GM12878 (cell line): Measurements from ENCODE around the gene DIS3L2.

ENCODE experiments used
- EGR1 ChIP-seq, 2 experiments: IDR thresholded peaks; 1 replicate in 1 of 2; 2 replicates in 1 of 2; pipeline ENCODE4 v1.6.1; 2011 to 2012; ENCODE audit warnings: low read depth in 2 of 2, low read length in 2 of 2, borderline replicate concordance in 1 of 2, mild to moderate bottlenecking in 1 of 2, moderate library complexity in 1 of 2
- FOS ChIP-seq: IDR thresholded peaks from 3 replicates; pipeline ENCODE4 v1.6.1; 2011; ENCODE audit warnings: borderline replicate concordance; ENCODE audit not compliant: insufficient read length; ENCODE audit errors: extremely low read depth
- KDM1A ChIP-seq: fragments of 200-600 bp; sonication (generic); IDR thresholded peaks from 2 replicates; pipeline ENCODE4 v1.6.1; 2016; ENCODE audit warnings: borderline replicate concordance
- POLR2AphosphoS5 ChIP-seq: IDR thresholded peaks from 2 replicates; pipeline ENCODE4 v1.6.1; 2011; ENCODE audit warnings: mild to moderate bottlenecking, low read length, inconsistent platforms
- RAD21 ChIP-seq: IDR thresholded peaks from 2 replicates; pipeline ENCODE4 v1.6.1; 2011; ENCODE audit warnings: mild to moderate bottlenecking, low read depth, low read length, moderate library complexity; ENCODE audit not compliant: insufficient read depth
- RAD51 ChIP-seq: fragments of 450-650 bp; IDR thresholded peaks from 2 replicates; pipeline ENCODE4 v1.6.1; 2016; ENCODE audit warnings: moderate library complexity, mild to moderate bottlenecking, inconsistent platforms
- SIN3A ChIP-seq: IDR thresholded peaks from 2 replicates; pipeline ENCODE4 v1.6.1; 2012; ENCODE audit warnings: low read depth, low read length, improper control_type of control experiment
- SMAD5 ChIP-seq: IDR thresholded peaks from 2 replicates; pipeline ENCODE4 v1.6.1; 2016; ENCODE audit warnings: antibody characterized with exemption, low read depth
- STAT3 ChIP-seq: IDR thresholded peaks from 2 replicates; pipeline ENCODE4 v1.6.1; 2011; ENCODE audit warnings: low read depth, low read length, improper control_type of control experiment
- YY1 ChIP-seq: IDR thresholded peaks from 2 replicates; pipeline ENCODE4 v1.6.1; 2011; ENCODE audit warnings: low read depth, mild to moderate bottlenecking, low read length
- TF ChIP-seq, protein P1 (sequence below), 3 experiments: IDR thresholded peaks in 2 of 3; conservative IDR thresholded peaks in 1 of 3; 2 replicates each; pipeline ENCODE4 v1.5.1; 2011; ENCODE audit warnings: low read depth in 3 of 3, low read length in 3 of 3, mild to moderate bottlenecking in 3 of 3, control low read depth in 2 of 3, moderate library complexity in 2 of 3, inconsistent platforms in 1 of 3, mixed read lengths in 1 of 3; ENCODE audit not compliant: control insufficient read depth in 2 of 3, insufficient read depth in 1 of 3; ENCODE audit errors: extremely low read depth in 1 of 3
- TF ChIP-seq, protein P2 (sequence below): IDR thresholded peaks from 2 replicates; pipeline ENCODE4 v1.6.1; 2012; ENCODE audit warnings: low read depth, low read length, improper control_type of control experiment
- TF ChIP-seq, protein P3 (sequence below): fragments of 450-650 bp; IDR thresholded peaks from 2 replicates; pipeline ENCODE4 v1.6.1; 2017; ENCODE audit warnings: mild to moderate bottlenecking, moderate library complexity
- TF ChIP-seq, protein P4 (sequence below): fragments of 450-650 bp; IDR thresholded peaks from 2 replicates; pipeline ENCODE4 v1.6.1; 2017; ENCODE audit warnings: mild to moderate bottlenecking, low read depth, inconsistent platforms; ENCODE audit not compliant: poor library complexity, severe bottlenecking

DNA sequence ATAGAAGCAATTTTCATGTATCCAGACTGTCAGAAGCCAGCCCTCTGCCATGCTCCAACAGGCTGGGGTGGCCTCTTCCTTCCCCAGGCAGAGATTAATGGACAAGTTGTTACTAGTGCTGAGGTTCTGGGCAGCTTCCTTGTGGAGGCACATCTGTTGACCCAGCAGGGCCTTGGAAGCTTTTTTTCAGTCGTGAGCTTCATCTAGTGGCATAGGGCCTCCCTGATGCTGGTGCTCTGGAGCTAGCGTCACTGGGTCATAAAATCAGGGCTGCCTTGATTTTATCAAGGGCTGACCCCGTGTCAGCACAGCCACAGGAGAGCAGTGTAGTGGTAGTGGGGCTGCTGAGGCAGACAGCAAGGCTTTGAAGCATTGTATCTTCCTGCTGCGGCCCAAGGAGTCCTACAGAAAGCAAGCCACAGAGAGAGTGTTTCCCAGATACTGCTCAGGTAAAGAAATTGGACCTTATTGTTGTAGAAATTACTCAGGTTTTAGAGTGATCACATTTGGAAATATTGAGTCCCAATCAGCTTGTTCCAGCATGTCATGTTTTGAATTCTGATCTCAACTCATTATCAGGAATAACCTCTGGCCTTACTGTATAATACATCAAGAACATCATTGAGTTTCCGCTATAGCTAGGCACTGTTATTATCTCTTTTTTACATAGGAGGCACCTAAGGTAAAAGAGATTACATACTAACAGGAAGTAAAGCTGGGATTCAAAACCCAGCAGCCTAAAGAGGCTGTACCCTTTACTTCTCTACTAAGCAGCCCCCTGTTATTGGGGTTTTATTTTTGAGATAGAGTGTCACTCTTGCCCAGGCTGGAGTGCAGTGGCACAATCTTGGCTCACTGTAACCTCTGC is 324.7 kb downstream of the DIS3L2 start:
- TF ChIP-seq FOS (no peak), SIN3A (no peak), EGR1 (IDR thresholded peaks at IDR 0.05; ENCODE audit: borderline replicate concordance in 1 of 2, low read depth in 2 of 2, low read length in 2 of 2) (no peak), STAT3 (no peak), KDM1A (no peak), RAD21 (no peak), POLR2AphosphoS5 (no peak), RAD51 (no peak), SMAD5 (no peak), YY1 (no peak)
- TF ChIP-seq, protein P1, sequence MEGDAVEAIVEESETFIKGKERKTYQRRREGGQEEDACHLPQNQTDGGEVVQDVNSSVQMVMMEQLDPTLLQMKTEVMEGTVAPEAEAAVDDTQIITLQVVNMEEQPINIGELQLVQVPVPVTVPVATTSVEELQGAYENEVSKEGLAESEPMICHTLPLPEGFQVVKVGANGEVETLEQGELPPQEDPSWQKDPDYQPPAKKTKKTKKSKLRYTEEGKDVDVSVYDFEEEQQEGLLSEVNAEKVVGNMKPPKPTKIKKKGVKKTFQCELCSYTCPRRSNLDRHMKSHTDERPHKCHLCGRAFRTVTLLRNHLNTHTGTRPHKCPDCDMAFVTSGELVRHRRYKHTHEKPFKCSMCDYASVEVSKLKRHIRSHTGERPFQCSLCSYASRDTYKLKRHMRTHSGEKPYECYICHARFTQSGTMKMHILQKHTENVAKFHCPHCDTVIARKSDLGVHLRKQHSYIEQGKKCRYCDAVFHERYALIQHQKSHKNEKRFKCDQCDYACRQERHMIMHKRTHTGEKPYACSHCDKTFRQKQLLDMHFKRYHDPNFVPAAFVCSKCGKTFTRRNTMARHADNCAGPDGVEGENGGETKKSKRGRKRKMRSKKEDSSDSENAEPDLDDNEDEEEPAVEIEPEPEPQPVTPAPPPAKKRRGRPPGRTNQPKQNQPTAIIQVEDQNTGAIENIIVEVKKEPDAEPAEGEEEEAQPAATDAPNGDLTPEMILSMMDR (IDR thresholded peaks at IDR 0.05 in 2 of 3, conservative IDR thresholded peaks at IDR 0.05 in 1 of 3; ENCODE audit: control insufficient read depth in 2 of 3, extremely low read depth in 1 of 3, insufficient read depth in 1 of 3, low read depth in 3 of 3, low read length in 3 of 3): no peak
- TF ChIP-seq, protein P2, sequence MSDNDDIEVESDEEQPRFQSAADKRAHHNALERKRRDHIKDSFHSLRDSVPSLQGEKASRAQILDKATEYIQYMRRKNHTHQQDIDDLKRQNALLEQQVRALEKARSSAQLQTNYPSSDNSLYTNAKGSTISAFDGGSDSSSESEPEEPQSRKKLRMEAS: no peak
- TF ChIP-seq, protein P3, sequence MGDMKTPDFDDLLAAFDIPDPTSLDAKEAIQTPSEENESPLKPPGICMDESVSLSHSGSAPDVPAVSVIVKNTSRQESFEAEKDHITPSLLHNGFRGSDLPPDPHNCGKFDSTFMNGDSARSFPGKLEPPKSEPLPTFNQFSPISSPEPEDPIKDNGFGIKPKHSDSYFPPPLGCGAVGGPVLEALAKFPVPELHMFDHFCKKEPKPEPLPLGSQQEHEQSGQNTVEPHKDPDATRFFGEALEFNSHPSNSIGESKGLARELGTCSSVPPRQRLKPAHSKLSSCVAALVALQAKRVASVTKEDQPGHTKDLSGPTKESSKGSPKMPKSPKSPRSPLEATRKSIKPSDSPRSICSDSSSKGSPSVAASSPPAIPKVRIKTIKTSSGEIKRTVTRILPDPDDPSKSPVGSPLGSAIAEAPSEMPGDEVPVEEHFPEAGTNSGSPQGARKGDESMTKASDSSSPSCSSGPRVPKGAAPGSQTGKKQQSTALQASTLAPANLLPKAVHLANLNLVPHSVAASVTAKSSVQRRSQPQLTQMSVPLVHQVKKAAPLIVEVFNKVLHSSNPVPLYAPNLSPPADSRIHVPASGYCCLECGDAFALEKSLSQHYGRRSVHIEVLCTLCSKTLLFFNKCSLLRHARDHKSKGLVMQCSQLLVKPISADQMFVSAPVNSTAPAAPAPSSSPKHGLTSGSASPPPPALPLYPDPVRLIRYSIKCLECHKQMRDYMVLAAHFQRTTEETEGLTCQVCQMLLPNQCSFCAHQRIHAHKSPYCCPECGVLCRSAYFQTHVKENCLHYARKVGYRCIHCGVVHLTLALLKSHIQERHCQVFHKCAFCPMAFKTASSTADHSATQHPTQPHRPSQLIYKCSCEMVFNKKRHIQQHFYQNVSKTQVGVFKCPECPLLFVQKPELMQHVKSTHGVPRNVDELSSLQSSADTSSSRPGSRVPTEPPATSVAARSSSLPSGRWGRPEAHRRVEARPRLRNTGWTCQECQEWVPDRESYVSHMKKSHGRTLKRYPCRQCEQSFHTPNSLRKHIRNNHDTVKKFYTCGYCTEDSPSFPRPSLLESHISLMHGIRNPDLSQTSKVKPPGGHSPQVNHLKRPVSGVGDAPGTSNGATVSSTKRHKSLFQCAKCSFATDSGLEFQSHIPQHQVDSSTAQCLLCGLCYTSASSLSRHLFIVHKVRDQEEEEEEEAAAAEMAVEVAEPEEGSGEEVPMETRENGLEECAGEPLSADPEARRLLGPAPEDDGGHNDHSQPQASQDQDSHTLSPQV: no peak
- TF ChIP-seq, protein P4, sequence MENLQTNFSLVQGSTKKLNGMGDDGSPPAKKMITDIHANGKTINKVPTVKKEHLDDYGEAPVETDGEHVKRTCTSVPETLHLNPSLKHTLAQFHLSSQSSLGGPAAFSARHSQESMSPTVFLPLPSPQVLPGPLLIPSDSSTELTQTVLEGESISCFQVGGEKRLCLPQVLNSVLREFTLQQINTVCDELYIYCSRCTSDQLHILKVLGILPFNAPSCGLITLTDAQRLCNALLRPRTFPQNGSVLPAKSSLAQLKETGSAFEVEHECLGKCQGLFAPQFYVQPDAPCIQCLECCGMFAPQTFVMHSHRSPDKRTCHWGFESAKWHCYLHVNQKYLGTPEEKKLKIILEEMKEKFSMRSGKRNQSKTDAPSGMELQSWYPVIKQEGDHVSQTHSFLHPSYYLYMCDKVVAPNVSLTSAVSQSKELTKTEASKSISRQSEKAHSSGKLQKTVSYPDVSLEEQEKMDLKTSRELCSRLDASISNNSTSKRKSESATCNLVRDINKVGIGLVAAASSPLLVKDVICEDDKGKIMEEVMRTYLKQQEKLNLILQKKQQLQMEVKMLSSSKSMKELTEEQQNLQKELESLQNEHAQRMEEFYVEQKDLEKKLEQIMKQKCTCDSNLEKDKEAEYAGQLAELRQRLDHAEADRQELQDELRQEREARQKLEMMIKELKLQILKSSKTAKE: no peak
